HUES6 (cell line): ENCODE data around the gene USP53.

Source experiments
- H3K27ac ChIP-seq: 2 replicates; pipeline ENCODE4 v1.7.0; 2013; ENCODE audit warnings: low read depth, mild to moderate bottlenecking, low read length, inconsistent platforms
- H3K27me3 ChIP-seq: 2 replicates; pipeline ENCODE4 v1.6.1; 2013; ENCODE audit warnings: low read length; ENCODE audit not compliant: control insufficient read depth, insufficient read depth
- H3K36me3 ChIP-seq: 2 replicates; pipeline ENCODE4 v1.6.1; 2013; ENCODE audit warnings: low read length; ENCODE audit not compliant: control insufficient read depth, insufficient read depth
- H3K4me1 ChIP-seq: 2 replicates; pipeline ENCODE4 v1.6.1; 2013; ENCODE audit warnings: low read length; ENCODE audit not compliant: control insufficient read depth, insufficient read depth
- H3K4me3 ChIP-seq: 2 replicates; pipeline ENCODE4 v1.5.1; 2013; ENCODE audit warnings: low read depth, low read length
- H3K9ac ChIP-seq: one replicate; pipeline ENCODE4 v1.6.1; 2013; ENCODE audit warnings: mild to moderate bottlenecking, low read length
- H3K9me3 ChIP-seq: 2 replicates; pipeline ENCODE4 v1.6.1; 2013; ENCODE audit warnings: low read depth, low read length; ENCODE audit not compliant: control insufficient read depth, insufficient read depth

Gene USP53

DNA sequence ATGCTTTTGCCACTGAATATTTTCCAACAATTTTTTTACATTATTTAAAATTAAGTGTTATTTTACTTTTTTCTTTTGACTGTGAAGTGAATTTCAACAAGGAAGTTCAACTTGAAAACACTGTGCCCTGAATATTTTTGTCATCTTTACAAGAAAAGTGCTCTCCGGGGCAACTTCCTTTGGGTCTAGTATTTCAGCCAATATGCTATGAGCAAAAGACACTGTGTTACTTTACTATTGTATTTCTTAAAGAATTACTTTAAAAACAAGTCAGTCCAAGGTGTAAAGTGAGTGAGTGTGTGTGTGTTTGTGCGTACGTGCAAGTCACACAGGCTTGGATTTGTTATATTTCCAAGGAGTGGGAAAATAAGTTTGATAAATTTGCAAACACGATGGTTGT lies 7.6 kb upstream of the USP53 start:
- Histone ChIP-seq H3K36me3 (no peaks in the 10 kb centered on the region), H3K9me3 (no peaks in the 10 kb centered on the region), H3K4me1 (peaks cover 29% of the 10 kb centered on the region), H3K27ac (0 out of 2 replicates have a peak overlapping the region, but pooled peaks have one; percentile 60), H3K9ac (no peak overlapping the region), H3K27me3 (no peaks in the 10 kb centered on the region), H3K4me3 (no peak overlapping the region)

DNA sequence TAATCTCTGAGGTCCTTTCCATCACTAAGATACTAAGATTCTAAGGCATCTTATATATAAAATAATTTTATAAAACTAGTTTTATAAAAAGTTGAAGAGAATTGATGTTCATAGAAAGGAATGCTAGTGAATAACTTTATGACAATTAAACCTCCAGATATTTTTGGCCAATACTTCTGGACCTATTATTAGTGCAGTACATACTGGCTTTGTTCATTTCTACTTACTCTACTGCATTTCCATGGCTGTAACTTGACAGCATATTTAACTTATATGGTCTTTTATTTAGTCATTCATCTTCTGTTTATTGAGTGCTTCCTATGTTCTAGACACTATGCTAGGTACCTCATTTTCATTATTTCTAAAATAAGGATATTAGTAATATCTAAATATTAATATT lies 6.8 kb upstream of the USP53 start:
- H3K27me3 ChIP-seq, result no peaks in the 10 kb centered on the region
- H3K4me3 ChIP-seq, result no peak overlapping the region
- no peaks in the 10 kb centered on the region for H3K9me3 ChIP-seq
- H3K27ac ChIP-seq, result no peak overlapping the region
- H3K9ac ChIP-seq, result no peak overlapping the region
- H3K36me3 ChIP-seq, result no peaks in the 10 kb centered on the region
- peaks cover 29% of the 10 kb centered on the region for H3K4me1 ChIP-seq

DNA sequence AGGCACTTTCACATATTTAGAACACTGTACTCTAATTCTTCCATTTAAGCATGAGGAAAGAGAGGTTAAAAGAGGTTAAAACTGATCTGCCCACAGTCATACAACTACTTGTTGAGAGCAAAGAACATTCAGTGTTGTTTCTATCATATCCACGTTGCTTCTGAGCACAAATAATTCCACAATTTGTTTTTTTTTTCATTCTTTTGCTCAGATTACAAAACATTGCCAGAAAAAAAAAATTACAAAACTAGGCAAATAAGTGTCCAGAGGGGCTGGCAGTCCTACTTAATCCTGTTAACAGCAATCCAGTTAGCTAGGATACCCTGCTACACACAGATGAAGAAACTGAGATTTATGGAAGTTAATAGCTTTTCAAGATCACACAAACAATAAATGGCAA lies 6.3 kb upstream of the USP53 start:
- H3K4me1 ChIP-seq, result peaks cover 34% of the 10 kb centered on the region
- no peaks in the 10 kb centered on the region for H3K27me3 ChIP-seq
- no peaks in the 10 kb centered on the region for H3K36me3 ChIP-seq
- H3K4me3 ChIP-seq, result no peak overlapping the region
- H3K9ac ChIP-seq, result no peak overlapping the region
- H3K27ac ChIP-seq, result no peak overlapping the region
- H3K9me3 ChIP-seq, result no peaks in the 10 kb centered on the region

DNA sequence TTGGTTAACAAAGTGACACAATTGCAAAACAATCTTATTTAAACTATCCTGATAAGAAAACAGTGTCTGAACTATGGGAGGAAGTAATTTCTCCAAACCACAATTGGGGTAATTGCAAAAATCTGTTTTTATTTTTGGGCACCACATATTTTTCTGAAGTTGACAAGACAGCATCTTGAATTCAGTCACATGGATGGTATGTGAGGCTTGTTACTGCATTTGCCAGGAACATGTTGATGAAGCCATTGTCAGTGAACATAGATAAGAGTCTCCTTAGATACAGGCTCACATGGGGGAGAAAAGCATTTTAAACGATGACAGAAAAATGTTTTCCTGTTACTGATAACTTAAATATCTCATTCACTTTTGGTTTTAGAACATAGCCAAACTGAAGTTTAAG lies 5.5 kb upstream of the USP53 start:
- H3K4me3 ChIP-seq, result no peak overlapping the region
- H3K27ac ChIP-seq, result no peak overlapping the region
- H3K9me3 ChIP-seq, result no peaks in the 10 kb centered on the region
- H3K4me1 ChIP-seq, result peaks cover 36% of the 10 kb centered on the region
- H3K9ac ChIP-seq, result no peak overlapping the region
- no peaks in the 10 kb centered on the region for H3K36me3 ChIP-seq
- H3K27me3 ChIP-seq, result no peaks in the 10 kb centered on the region

DNA sequence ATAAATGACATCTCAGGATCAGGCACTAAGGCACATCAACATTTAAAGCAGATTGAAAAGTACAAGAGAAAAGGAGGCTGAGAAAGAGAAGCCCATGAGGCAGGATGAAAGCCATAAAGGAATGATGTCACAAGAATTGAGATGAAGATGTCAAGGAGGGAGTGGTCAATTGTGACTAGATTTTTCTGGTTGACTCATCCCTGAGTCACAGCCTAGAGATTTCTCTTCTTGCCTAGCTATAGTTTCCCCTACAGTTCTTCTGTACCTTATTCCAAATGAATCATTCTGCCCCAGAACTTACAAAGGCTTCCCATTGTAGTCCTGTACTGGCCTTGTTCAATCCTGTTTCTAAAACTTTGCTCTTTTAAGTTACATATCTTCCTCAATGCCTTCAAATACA lies 3.4 kb upstream of the USP53 start:
- Histone ChIP-seq H3K9ac (peak overlapping the region; percentile 42), H3K27ac (peak overlapping the region; percentile 32; the same call in 1 of the 2 replicates), H3K36me3 (no peaks in the 10 kb centered on the region), H3K27me3 (no peaks in the 10 kb centered on the region), H3K4me3 (no peak overlapping the region), H3K9me3 (no peaks in the 10 kb centered on the region), H3K4me1 (peaks cover 36% of the 10 kb centered on the region)

DNA sequence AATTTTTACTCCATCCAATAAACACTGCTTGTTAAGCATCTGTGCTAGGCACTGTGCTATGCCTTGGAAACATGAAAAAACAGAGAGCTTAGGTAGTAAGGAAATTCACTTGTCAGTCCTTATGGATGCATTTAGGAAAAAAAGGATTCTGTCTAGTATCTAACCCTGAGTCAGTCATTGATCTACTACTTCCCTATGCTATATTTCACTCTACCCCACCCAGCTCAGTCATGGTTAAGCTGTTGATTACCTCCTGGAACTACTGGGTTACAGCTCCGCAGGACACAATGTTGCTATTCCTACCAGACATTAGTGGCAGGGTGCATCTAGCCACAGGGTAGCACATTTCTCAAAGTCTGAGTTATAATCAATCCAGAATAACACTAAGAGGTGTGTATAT lies 2.9 kb upstream of the USP53 start:
- no peaks in the 10 kb centered on the region for H3K36me3 ChIP-seq
- H3K27ac ChIP-seq, result peak overlapping the region; percentile 32; the same call in 1 of the 2 replicates
- no peak overlapping the region for H3K4me3 ChIP-seq
- H3K27me3 ChIP-seq, result no peaks in the 10 kb centered on the region
- no peaks in the 10 kb centered on the region for H3K9me3 ChIP-seq
- peaks cover 33% of the 10 kb centered on the region for H3K4me1 ChIP-seq
- peak overlapping the region; percentile 42 for H3K9ac ChIP-seq

DNA sequence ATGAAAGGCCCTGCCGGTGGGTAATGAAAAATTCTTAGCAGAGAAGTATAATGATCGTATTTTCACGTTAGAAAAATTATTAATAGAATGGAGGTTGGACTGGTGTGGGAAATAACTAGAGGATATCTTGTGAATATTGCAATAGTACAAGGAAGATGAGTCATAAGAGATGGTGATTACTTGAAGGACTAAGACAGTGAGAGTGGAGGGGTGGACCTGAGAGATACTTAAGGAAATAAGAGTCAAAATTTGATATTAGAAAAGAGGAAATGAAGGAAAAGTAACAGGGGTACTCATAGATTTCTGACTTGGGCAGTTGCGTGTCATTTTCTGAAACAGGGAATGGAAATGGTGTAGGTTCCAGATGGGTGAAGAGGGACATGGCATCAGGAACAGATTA lies 1.7 kb upstream of the USP53 start:
- peak overlapping the region; percentile 92 for H3K9ac ChIP-seq
- H3K4me3 ChIP-seq, result peak overlapping the region; percentile 91
- H3K4me1 ChIP-seq, result peaks cover 28% of the 10 kb centered on the region
- H3K9me3 ChIP-seq, result no peaks in the 10 kb centered on the region
- H3K27me3 ChIP-seq, result no peaks in the 10 kb centered on the region
- H3K27ac ChIP-seq, result peak overlapping the region; percentile 79; the same call in 1 of the 2 replicates
- no peaks in the 10 kb centered on the region for H3K36me3 ChIP-seq

DNA sequence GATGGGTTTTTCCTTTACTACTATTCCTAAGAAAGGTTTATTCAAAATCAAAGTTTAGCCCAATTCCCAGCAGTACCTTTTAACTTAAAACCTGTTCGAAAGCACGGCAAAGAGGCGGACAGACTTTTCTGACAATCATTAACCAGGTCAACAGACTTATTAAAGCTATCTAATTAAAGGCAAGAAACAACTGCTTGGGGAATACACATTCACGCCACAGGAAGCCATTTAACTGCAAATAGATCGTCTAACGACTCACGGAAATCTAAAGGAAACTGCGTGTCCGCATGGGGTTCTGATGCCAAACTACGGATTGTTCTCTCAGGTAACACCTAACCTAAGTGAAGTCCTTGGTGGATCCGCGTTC lies 663 bp upstream of the USP53 start:
- Histone ChIP-seq H3K4me1 (peaks cover 28% of the 10 kb centered on the region), H3K27ac (peak overlapping the region; percentile 79), H3K9ac (peak overlapping the region; percentile 92), H3K9me3 (no peaks in the 10 kb centered on the region), H3K4me3 (peak overlapping the region; percentile 91), H3K27me3 (no peaks in the 10 kb centered on the region), H3K36me3 (no peaks in the 10 kb centered on the region)

DNA sequence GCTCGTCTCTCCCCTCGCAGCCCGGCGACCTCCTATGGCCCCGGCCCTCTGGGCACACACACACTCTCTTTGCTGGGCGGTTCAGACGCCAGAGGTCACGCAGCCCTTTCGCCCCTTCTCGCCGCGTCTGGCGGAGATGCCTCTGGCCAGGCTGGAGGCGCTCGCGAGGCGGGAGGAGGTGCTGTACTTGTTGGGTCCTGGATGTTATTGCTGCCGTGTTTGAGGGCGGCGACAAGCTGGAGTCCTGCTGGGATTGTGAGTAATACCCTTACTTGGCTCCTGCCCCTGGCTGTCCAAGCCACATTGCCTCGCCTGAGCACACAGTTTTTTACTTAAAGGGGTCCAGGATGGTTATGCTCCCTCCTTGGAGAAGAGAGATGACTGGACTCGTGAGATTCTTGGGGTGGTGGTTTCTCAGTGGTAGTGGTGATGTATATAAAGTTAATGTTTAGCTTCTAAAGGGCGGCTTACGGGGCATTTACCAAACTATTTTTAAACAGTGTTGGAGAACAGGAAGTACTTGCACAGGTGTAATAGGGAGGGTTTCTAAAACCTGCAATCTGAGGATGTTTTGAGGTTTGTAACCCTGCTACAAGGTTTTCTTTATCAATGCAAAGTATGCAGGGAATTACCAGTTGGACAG lies 572 bp downstream of the USP53 start:
- Histone ChIP-seq H3K9ac (peak overlapping the region; percentile 93), H3K27ac (peak overlapping the region; percentile 66), H3K27me3 (no peaks in the 10 kb centered on the region), H3K4me1 (peaks cover 24% of the 10 kb centered on the region), H3K36me3 (peaks cover 10% of the 10 kb centered on the region), H3K9me3 (no peaks in the 10 kb centered on the region), H3K4me3 (peak overlapping the region; percentile 91)

DNA sequence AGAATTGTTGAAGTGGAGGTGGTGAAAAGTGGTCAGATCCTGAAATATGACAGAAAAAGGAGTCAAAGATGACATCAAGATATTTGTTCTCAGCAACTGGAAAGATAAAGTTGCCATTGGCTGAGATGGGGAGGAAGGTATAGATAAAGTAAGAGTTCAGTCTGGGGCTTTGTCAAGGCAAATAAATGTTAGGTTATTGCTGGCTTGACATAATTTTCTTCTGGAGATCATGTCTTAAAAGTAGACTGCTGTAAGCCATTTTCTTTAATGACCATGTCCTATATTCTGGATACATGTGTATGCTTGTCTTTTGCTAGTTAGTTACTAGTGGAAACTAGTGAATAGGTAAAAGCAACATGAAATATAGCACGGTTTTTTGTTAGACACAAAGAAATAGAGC lies 5.6 kb downstream of the USP53 start:
- Histone ChIP-seq H3K9me3 (no peaks in the 10 kb centered on the region), H3K4me1 (no peaks in the 10 kb centered on the region), H3K9ac (no peak overlapping the region), H3K4me3 (no peak overlapping the region), H3K36me3 (peaks cover 53% of the 10 kb centered on the region), H3K27ac (no peak overlapping the region), H3K27me3 (no peaks in the 10 kb centered on the region)

DNA sequence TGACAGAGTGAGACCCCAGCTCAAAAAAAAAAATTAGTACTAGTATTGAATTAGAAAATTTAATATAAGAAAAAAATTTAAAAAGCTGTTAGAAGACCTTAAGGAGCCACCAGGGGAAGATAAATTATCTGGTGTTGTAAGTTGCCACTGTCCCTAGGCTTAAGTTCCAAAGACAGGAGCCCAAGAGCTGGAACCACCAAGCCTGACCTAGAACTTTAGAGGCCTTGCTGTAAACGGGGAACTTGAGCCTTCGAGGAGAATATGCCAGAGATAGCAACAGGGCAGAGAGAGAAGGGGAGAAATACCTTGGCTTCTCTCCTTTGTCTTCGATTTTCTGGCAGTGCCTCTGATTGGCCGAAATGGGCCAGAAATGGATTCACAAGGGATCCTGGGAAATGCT lies 8.9 kb downstream of the USP53 start:
- Histone ChIP-seq H3K36me3 (peaks cover 53% of the 10 kb centered on the region), H3K27me3 (no peaks in the 10 kb centered on the region), H3K9ac (no peak overlapping the region), H3K9me3 (no peaks in the 10 kb centered on the region), H3K4me3 (no peak overlapping the region), H3K4me1 (no peaks in the 10 kb centered on the region), H3K27ac (no peak overlapping the region)
